HG03565 (cell line): ENCODE data around the gene UNC80.

Source experiments
- ATAC-seq: cut with Tn5 transposase; IDR thresholded peaks from one replicate; pipeline ENCODE4 v1.9.1; 2021; ENCODE audit warnings: mild to moderate bottlenecking, moderate library complexity; ENCODE audit not compliant: unreplicated experiment

Gene UNC80

GRCh38 chr2:210009896-210010295 lies 238.3 kb downstream of the UNC80 start:
- ATAC-seq: no peak

- no peak for ATAC-seq
Observed at GRCh38 chr2:210020138-210020537, 248.5 kb downstream of the UNC80 start.

- no peak for ATAC-seq
Observed at GRCh38 chr2:210022824-210023223, 251.2 kb downstream of the UNC80 start.

- ATAC-seq: no peak
Observed at GRCh38 chr2:210027608-210028007, 256.0 kb downstream of the UNC80 start.

GRCh38 chr2:210028178-210028577 lies 256.5 kb downstream of the UNC80 start:
- ATAC-seq: no peak

GRCh38 chr2:210034087-210034683 lies 262.6 kb downstream of the UNC80 start:
- no peak for ATAC-seq

GRCh38 chr2:210035679-210036078 lies 264.0 kb downstream of the UNC80 start:
- ATAC-seq: no peak

- no peak for ATAC-seq
Observed at GRCh38 chr2:210038078-210038477, 266.4 kb downstream of the UNC80 start.

GRCh38 chr2:210046851-210047500 lies 275.3 kb downstream of the UNC80 start:
- ATAC-seq: no peak
